Heart left ventricle (tissue), 16 donors: ENCODE data around the gene SOCS6. TPM values are rescaled to one million over a fixed set of nuclear protein-coding genes. Genes with fewer than 3 reads are reported as not detected.
"Not testable (repeated sequence)": the region's sequence is repeated elsewhere in the genome, so short reads cannot be mapped to it uniquely, and the experiment has no call there.

Experiments
- ATAC-seq, 4 donors: fragments of 200-7000 bp; cut with Tn5 transposase; one replicate each; pipeline ENCODE4 v1.9.1; 2020 to 2022; ENCODE audit warnings: moderate library complexity in 4 of 4, mild to moderate bottlenecking in 3 of 4, moderate number of reproducible peaks in 1 of 4
- DNase-seq, 5 donors: peaks; one replicate each; pipeline ENCODE4 v3.0.0-alpha.2; 2020
- H3K27ac ChIP-seq, 12 donors: fragments of 200-600 bp; sonication (generic) in 4 of 12; one replicate each; pipeline versions ENCODE4 v1.5.0 to v1.8.0; 2016 to 2022; ENCODE audit warnings: mild to moderate bottlenecking in 2 of 12
- H3K27me3 ChIP-seq, 9 donors: fragments of 200-600 bp; sonication (generic) in 2 of 9; one replicate each; pipeline versions ENCODE4 v1.5.1 to v1.8.0; 2016 to 2022; ENCODE audit warnings: mild to moderate bottlenecking in 3 of 9
- H3K36me3 ChIP-seq, 9 donors: fragments of 200-600 bp; sonication (generic) in 2 of 9; one replicate each; pipeline versions ENCODE4 v1.5.0 to v1.8.0; 2018 to 2022; ENCODE audit warnings: mild to moderate bottlenecking in 2 of 9
- H3K4me1 ChIP-seq, 12 donors: fragments of 200-600 bp; sonication (generic) in 4 of 12; one replicate each; pipeline versions ENCODE4 v1.5.0 to v1.8.0; 2016 to 2022; ENCODE audit warnings: mild to moderate bottlenecking in 3 of 12
- H3K4me3 ChIP-seq, 12 donors: fragments of 200-600 bp; sonication (generic) in 4 of 12; one replicate each; pipeline versions ENCODE4 v1.5.0 to v1.8.0; 2017 to 2022; ENCODE audit warnings: mild to moderate bottlenecking in 9 of 12, moderate library complexity in 4 of 12
- H3K9me3 ChIP-seq, 12 donors: fragments of 200-600 bp; sonication (generic) in 4 of 12; one replicate each; pipeline versions ENCODE4 v1.5.0 to v1.8.0; 2016 to 2022; ENCODE audit warnings: mild to moderate bottlenecking in 1 of 12
- POLR2A ChIP-seq, 2 donors: fragments of 450-650 bp; IDR thresholded peaks; one replicate each; pipeline ENCODE4 v1.6.1; 2017; ENCODE audit warnings: antibody characterized with exemption in 2 of 2, mild to moderate bottlenecking in 2 of 2, moderate library complexity in 2 of 2
- WGBS, 4 donors: extraction: QIAGEN DNeasy Blood & Tissue Kit in 2 of 4; methylation state at CpG; one replicate each; pipeline versions ENCODE4 v1.1.5 to v1.1.7; 2013 to 2018; 5-methylcytosine and 5-hydroxymethylcytosine counted together
- intact Hi-C, 10 donors: fragments of 100-400 bp; cut with DNase I; formaldehyde crosslinking; loops; one replicate each; pipeline versions ENCODE4 v1.11.1 to v1.14.2; 2022
- polyA plus RNA-seq, 2 donors: library from polyadenylated mRNA; stranded (reverse); fragments of 200-250 nt; gene quantifications; one replicate each; pipeline ENCODE4 v1.2.3, GENCODE V29; 2013
- total RNA-seq, 9 donors: library from RNA; depleted of rRNA in 2 of 9; stranded (reverse); fragments of >200 nt in 2 of 9; fragmentation: NEBNext Ultra II Directional in 3 of 9; extraction: Animal tissue kit (Norgen Biotek cat#: 25700) in 3 of 9; gene quantifications; one replicate each; pipeline versions ENCODE4 v1.1.0 to v1.2.4, GENCODE V29; 2016 to 2023
- TF ChIP-seq, protein P1 (sequence below), 12 donors: fragments of 200-600 bp; sonication (generic) in 4 of 12; IDR thresholded peaks; one replicate each; pipeline versions ENCODE4 v1.5.0 to v1.8.0; 2018 to 2022; ENCODE audit warnings: antibody characterized with exemption in 12 of 12, mild to moderate bottlenecking in 5 of 12
- donor health status: ischemic (EF 13 %, LVEDD 7.1; RV severe dilation, severe dysfunction).
- donor health status: healthy with polysubstance abuse.
- donor health status: DM: no; HTN: yes; CAD: no.
- donor health status: DM: no; HTN: no; CAD: no.
- donor health status: ischemic (EF 25% LVEDD 6.9; RV normal size, moderate dysfunction).
- donor health status: ischemic (EF 25% LVEDD 5.7; RV mildly dilated, moderate dysfunction).
- donor health status: healthy.
- donor health status: DM: yes; HTN: yes; CAD: no.
- donor health status: ischemic (EF 35%, LVEDD 5.7; RV mildly dilated, moderate dysfunction).
- donor health status: nonischemic (EF 11% LVEDD 7.7; RV severe dilation, severe dysfunction).
- donor health status: DM: yes; HTN: yes; CAD: no.
- donor health status: PGD.
- donor health status: ischemic (EF 29% LVEDD 5.4; RV normal size, mild dysfunction).
- donor health status: nonischemic (EF 23%, LVEDD 6.1; RV moderate dilation, normal function).

SOCS6 gene
- total and polyA plus RNA-seq, 11 donors, result 6.5 to 32.9 (median 21.4) TPM

GRCh38 chr18:70349316-70349715 lies 60.5 kb downstream of the SOCS6 start:
- no peak overlapping the region for H3K27ac ChIP-seq
- ATAC-seq (no peak), DNase-seq (no peak)
- H3K27me3 ChIP-seq, result no peaks in the 10 kb centered on the region
- intact Hi-C loops, result no loop called here
- H3K4me1 ChIP-seq, result no peaks in the 10 kb centered on the region
- peaks cover 0 to 8% (median 0%) of the 10 kb centered on the region in 12 donors for H3K9me3 ChIP-seq
- TF ChIP-seq POLR2A (IDR thresholded peaks at IDR 0.05), result no peak
- TF ChIP-seq, protein P1, sequence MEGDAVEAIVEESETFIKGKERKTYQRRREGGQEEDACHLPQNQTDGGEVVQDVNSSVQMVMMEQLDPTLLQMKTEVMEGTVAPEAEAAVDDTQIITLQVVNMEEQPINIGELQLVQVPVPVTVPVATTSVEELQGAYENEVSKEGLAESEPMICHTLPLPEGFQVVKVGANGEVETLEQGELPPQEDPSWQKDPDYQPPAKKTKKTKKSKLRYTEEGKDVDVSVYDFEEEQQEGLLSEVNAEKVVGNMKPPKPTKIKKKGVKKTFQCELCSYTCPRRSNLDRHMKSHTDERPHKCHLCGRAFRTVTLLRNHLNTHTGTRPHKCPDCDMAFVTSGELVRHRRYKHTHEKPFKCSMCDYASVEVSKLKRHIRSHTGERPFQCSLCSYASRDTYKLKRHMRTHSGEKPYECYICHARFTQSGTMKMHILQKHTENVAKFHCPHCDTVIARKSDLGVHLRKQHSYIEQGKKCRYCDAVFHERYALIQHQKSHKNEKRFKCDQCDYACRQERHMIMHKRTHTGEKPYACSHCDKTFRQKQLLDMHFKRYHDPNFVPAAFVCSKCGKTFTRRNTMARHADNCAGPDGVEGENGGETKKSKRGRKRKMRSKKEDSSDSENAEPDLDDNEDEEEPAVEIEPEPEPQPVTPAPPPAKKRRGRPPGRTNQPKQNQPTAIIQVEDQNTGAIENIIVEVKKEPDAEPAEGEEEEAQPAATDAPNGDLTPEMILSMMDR (IDR thresholded peaks at IDR 0.05), result no peak
- H3K4me3 ChIP-seq, result no peak overlapping the region
- peaks cover 0 to 41% (median 13%) of the 10 kb centered on the region in 9 donors for H3K36me3 ChIP-seq

DNA sequence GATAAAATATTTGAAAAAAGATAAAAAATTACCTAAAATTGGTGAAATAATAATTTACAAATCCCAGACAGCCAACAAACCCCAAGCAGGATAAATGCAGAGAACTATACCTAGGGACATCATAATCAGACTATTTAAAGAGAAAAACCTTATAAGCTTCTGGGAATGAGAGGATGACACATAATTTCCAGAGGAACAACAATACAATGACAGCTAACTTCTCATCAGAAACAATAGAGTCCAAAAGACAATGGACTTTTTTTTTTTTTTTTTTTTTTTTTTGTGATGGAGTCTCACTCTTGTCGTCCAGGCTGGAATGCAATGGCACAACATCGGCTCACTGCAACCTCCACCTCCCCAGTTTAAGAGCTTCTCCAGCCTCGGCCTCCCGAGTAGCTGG lies 65.2 kb downstream of the SOCS6 start:
- TF ChIP-seq, protein P1 (IDR thresholded peaks at IDR 0.05), result no peak
- no peak for TF ChIP-seq POLR2A (IDR thresholded peaks at IDR 0.05)
- intact Hi-C loops, result no loop called here
- H3K4me3 ChIP-seq, result no peak overlapping the region
- 91 to 96% (median 93%) methylated on average over 4 of the region's 4 CpGs for WGBS, 4 donors
- no peak overlapping the region for H3K27ac ChIP-seq
- no peaks in the 10 kb centered on the region for H3K27me3 ChIP-seq
- no peak for DNase-seq
- peaks cover 0 to 28% (median 13%) of the 10 kb centered on the region in 9 donors for H3K36me3 ChIP-seq
- no peak for ATAC-seq
- peaks cover 0 to 16% (median 0%) of the 10 kb centered on the region in 12 donors for H3K9me3 ChIP-seq
- H3K4me1 ChIP-seq, result no peaks in the 10 kb centered on the region

DNA sequence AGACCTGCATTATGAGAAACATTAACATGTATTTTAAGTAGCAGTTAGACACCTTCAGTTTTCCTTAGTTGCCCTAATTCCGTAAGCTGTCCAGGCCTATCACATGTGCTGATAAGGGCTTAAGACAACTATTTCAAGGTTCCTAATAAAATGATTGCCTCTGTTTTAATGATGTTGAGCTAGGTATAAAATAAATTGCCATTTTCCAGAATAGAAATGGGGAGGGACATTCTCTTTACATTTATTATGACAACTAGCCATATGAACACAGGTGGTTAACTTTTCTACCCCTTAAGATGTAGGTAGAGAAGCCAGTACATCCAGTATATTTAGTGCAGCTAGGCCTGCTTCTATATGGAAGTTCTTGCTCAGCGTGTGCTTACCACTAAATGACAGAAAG lies 65.9 kb downstream of the SOCS6 start:
- ATAC-seq, result no peak
- no peaks in the 10 kb centered on the region for H3K4me1 ChIP-seq
- no peaks in the 10 kb centered on the region for H3K27me3 ChIP-seq
- no peak overlapping the region for H3K27ac ChIP-seq
- no peak overlapping the region for H3K4me3 ChIP-seq
- WGBS, 4 donors, result 94 to 98% (median 96%) methylated on average over 2 of the region's 2 CpGs
- peaks cover 0 to 16% (median 0%) of the 10 kb centered on the region in 12 donors for H3K9me3 ChIP-seq
- no peak for DNase-seq
- TF ChIP-seq, protein P1 (IDR thresholded peaks at IDR 0.05), result no peak
- no peak for TF ChIP-seq POLR2A (IDR thresholded peaks at IDR 0.05)
- intact Hi-C loops, result no loop called here
- peaks cover 0 to 24% (median 11%) of the 10 kb centered on the region in 9 donors for H3K36me3 ChIP-seq

DNA sequence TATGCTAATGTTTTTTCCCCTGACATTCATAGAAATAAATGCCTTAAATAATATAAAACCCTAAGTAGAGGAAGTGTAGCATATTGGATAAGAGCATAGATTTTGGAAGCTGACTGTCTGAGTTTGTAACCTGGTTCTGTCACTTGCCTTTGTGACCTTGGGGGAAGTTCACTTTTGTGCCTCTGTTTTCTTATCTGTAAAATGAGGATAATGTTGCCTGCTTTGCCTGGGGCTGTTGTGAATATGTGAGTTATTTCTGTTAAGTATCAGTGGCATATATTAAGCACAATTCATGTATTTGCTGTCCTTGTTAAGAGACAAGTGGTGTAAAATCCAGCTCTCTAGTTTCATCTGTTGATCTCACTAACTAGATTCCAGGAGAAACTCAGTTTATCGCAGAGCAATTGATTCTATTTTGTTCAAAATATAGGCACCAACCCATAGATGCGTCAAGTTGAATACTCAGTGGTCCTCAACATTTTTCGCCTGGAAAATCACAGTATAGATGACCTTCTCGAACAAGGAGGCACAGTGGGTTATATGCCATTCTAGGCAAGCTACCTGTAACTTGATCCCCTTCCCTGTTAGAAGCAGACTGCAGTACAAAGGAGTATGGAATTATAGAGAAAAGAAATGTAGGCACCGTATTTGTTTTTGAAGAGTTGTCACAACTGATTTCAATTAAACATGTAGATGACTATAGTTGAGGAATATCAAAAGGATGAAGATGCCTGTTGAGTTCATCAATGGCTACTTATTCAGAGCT lies 67.0 kb downstream of the SOCS6 start:
- H3K36me3 ChIP-seq, result peaks cover 0 to 17% (median 9%) of the 10 kb centered on the region in 9 donors
- H3K4me1 ChIP-seq, result no peaks in the 10 kb centered on the region
- 87 to 89% (median 88%) methylated on average over 5 of the region's 5 CpGs for WGBS, 4 donors
- peaks cover 0 to 16% (median 0%) of the 10 kb centered on the region in 12 donors for H3K9me3 ChIP-seq
- H3K27ac ChIP-seq, result no peak overlapping the region
- H3K4me3 ChIP-seq, result no peak overlapping the region
- TF ChIP-seq POLR2A (IDR thresholded peaks at IDR 0.05), result no peak
- TF ChIP-seq, protein P1 (IDR thresholded peaks at IDR 0.05), result no peak
- no peaks in the 10 kb centered on the region for H3K27me3 ChIP-seq
- DNase-seq (no peak), ATAC-seq (no peak)
- intact Hi-C loops, result no loop called here

DNA sequence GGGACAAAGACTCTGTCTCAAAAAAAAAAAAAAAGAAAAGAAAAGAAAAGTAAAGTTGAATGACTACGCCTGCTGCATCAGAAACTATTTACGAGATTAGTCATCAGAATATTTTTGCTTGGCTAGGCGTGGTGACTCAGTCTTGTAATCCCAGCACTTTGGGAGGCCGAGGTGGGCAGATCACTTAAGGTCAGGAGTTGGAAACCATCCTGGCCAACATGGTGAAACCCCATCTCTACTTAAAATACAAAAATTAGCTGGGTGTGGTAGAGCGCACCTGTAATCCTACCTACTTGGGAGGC lies 69.2 kb downstream of the SOCS6 start:
- H3K4me1 ChIP-seq, intact Hi-C loops, H3K27ac ChIP-seq, H3K4me3 ChIP-seq, DNase-seq, H3K36me3 ChIP-seq, ATAC-seq, H3K27me3 ChIP-seq: not testable (repeated sequence)
- 86 to 94% (median 92%) methylated on average over 5 of the region's 5 CpGs for WGBS, 4 donors
- H3K9me3 ChIP-seq, result peaks cover 0 to 16% (median 0%) of the 10 kb centered on the region in 12 donors
